Measurements from ENCODE around the gene SPC25. TPM values are rescaled to one million over a fixed set of nuclear protein-coding genes. Genes with fewer than 3 reads are reported as not detected.
"Not testable (repeated sequence)": the region's sequence is repeated elsewhere in the genome, so short reads cannot be mapped to it uniquely, and the experiment has no call there.

Gene SPC25
- total and polyA plus RNA-seq, 8 donors: 1.4 to 29.0 (median 13.1) TPM

- H3K4me3 ChIP-seq: no peak overlapping the region
- H3K9me3 ChIP-seq: no peaks in the 10 kb centered on the region
- H3K27ac ChIP-seq: no peak overlapping the region
- intact Hi-C loops (cut with DNase I): no loop called here
- H3K4me1 ChIP-seq: peaks cover 0 to 7% of the 10 kb centered on the region in 2 donors
- ATAC-seq (no peak), DNase-seq (no peak)
- no peaks in the 10 kb centered on the region for H3K36me3 ChIP-seq
- no peaks in the 10 kb centered on the region for H3K27me3 ChIP-seq
- TF ChIP-seq CTCF (IDR thresholded peaks at IDR 0.05): no peak
These were observed 5.3 kb downstream of the SPC25 start for GRCh38 chr2:168884975-168885374.

GRCh38 chr2:168882163-168882562 lies 8.1 kb downstream of the SPC25 start:
- ATAC-seq; H3K9me3 ChIP-seq; H3K36me3 ChIP-seq; intact Hi-C loops (cut with DNase I); H3K27me3 ChIP-seq; H3K4me3 ChIP-seq; H3K4me1 ChIP-seq; H3K27ac ChIP-seq; DNase-seq: not testable (repeated sequence)

- intact Hi-C loops (cut with DNase I): no loop called here
- ATAC-seq (no peak), DNase-seq (no peak)
These were observed 15.7 kb downstream of the SPC25 start for GRCh38 chr2:168874368-168875054.

GRCh38 chr2:168870824-168871223 lies 19.4 kb downstream of the SPC25 start:
- H3K27me3 ChIP-seq; intact Hi-C loops (cut with DNase I); H3K27ac ChIP-seq; ATAC-seq; DNase-seq; H3K4me1 ChIP-seq; H3K4me3 ChIP-seq; H3K36me3 ChIP-seq; H3K9me3 ChIP-seq: not testable (repeated sequence)

More at GRCh38 chr2:168874368-168875054, 15.7 kb downstream of the SPC25 start:
- no peaks in the 10 kb centered on the region for H3K9me3 ChIP-seq
- TF ChIP-seq CTCF (IDR thresholded peaks at IDR 0.05): no peak
- H3K36me3 ChIP-seq: peaks cover 0 to 3% of the 10 kb centered on the region in 2 donors
- no peak overlapping the region for H3K4me3 ChIP-seq
- no peaks in the 10 kb centered on the region for H3K27me3 ChIP-seq
- H3K27ac ChIP-seq: no peak overlapping the region
- no peaks in the 10 kb centered on the region for H3K4me1 ChIP-seq

- H3K27me3 ChIP-seq; intact Hi-C loops (cut with DNase I); H3K4me3 ChIP-seq; H3K9me3 ChIP-seq; H3K4me1 ChIP-seq; DNase-seq; ATAC-seq; H3K36me3 ChIP-seq; H3K27ac ChIP-seq: not testable (repeated sequence)
These were observed 19.9 kb downstream of the SPC25 start for GRCh38 chr2:168870369-168870768.

- H3K4me1 ChIP-seq; H3K27ac ChIP-seq; H3K4me3 ChIP-seq; ATAC-seq; DNase-seq; H3K9me3 ChIP-seq; intact Hi-C loops (cut with DNase I); H3K27me3 ChIP-seq: not testable (repeated sequence)
- H3K36me3 ChIP-seq: peaks cover 0 to 33% of the 10 kb centered on the region in 2 donors
These were observed 23.1 kb downstream of the SPC25 start for GRCh38 chr2:168867164-168867563.

- TF ChIP-seq CTCF (IDR thresholded peaks at IDR 0.05): no peak
- Histone ChIP-seq H3K27me3 (no peaks in the 10 kb centered on the region), H3K9me3 (no peaks in the 10 kb centered on the region), H3K4me1 (peaks cover 0 to 4% of the 10 kb centered on the region in 2 donors), H3K27ac (no peak overlapping the region), H3K4me3 (no peak overlapping the region), H3K36me3 (peaks cover 0 to 40% of the 10 kb centered on the region in 2 donors)
- ATAC-seq (no peak), DNase-seq (no peak)
- intact Hi-C loops (cut with DNase I): no loop called here
These were observed 32.1 kb downstream of the SPC25 start for GRCh38 chr2:168858146-168858545.
